Neural cell (in vitro differentiated cells): ENCODE measurements around the gene CYP19A1. TPM values are rescaled to one million over a fixed set of nuclear protein-coding genes. Genes with fewer than 3 reads are reported as not detected.

ENCODE experiments used
- H2AFZ ChIP-seq: fragments of 200-600, 300-800 bp; sonication (generic), shearing (Covaris generic); 2 replicates; pipeline ENCODE4 v1.6.0; 2014; ENCODE audit warnings: low read depth, mild to moderate bottlenecking, antibody characterized with exemption, low read length, moderate library complexity
- H3F3A ChIP-seq: fragments of 200-600 bp; shearing (Covaris generic); 2 replicates; pipeline ENCODE4 v1.6.1; 2016; ENCODE audit warnings: mild to moderate bottlenecking, moderate library complexity, mixed read lengths, antibody characterized with exemption, low read length; ENCODE audit not compliant: insufficient read depth, poor library complexity, severe bottlenecking
- H3K27ac ChIP-seq: fragments of 200-600, 300-800 bp; sonication (generic), shearing (Covaris generic); 2 replicates; pipeline ENCODE4 v1.5.1; 2014; ENCODE audit warnings: mild to moderate bottlenecking, low read length, moderate library complexity
- H3K27me3 ChIP-seq: fragments of 300-800, 200-600 bp; sonication (generic), shearing (Covaris generic); 2 replicates; pipeline ENCODE4 v1.6.0; 2014; ENCODE audit warnings: mild to moderate bottlenecking, low read depth, low read length, moderate library complexity; ENCODE audit not compliant: insufficient read depth
- H3K36me3 ChIP-seq: fragments of 300-800, 200-600 bp; sonication (generic), shearing (Covaris generic); 2 replicates; pipeline ENCODE4 v1.5.1; 2014; ENCODE audit warnings: mild to moderate bottlenecking, antibody characterized with exemption, low read length, moderate library complexity; ENCODE audit not compliant: insufficient read depth
- H3K4me2 ChIP-seq: fragments of 300-800, 200-600 bp; sonication (generic), shearing (Covaris generic); 2 replicates; pipeline ENCODE4 v1.6.0; 2014; ENCODE audit warnings: mild to moderate bottlenecking, low read length
- H3K4me3 ChIP-seq: fragments of 300-800, 200-600 bp; sonication (generic), shearing (Covaris generic); 2 replicates; pipeline ENCODE4 v1.5.1; 2014; ENCODE audit warnings: mild to moderate bottlenecking, low read length, moderate library complexity
- H3K79me2 ChIP-seq: fragments of 200-600 bp; shearing (Covaris generic); replicated peaks from 2 replicates; pipeline ENCODE4 v1.6.0; 2014; ENCODE audit warnings: mild to moderate bottlenecking, low read length, moderate library complexity; ENCODE audit not compliant: insufficient read depth
- H3K9ac ChIP-seq: fragments of 300-800, 200-600 bp; sonication (generic), shearing (Covaris generic); 2 replicates; pipeline ENCODE4 v1.6.1; 2016; ENCODE audit warnings: mild to moderate bottlenecking, low read length, mixed read lengths
- H3K9me2 ChIP-seq: fragments of 200-600 bp; shearing (Covaris generic); 2 replicates; pipeline ENCODE4 v1.6.1; 2016; ENCODE audit warnings: mild to moderate bottlenecking, low read length, mixed read lengths; ENCODE audit not compliant: insufficient read depth
- H3K9me3 ChIP-seq: fragments of 200-600, 300-800 bp; sonication (generic), shearing (Covaris generic); 2 replicates; pipeline ENCODE4 v1.6.1; 2016; ENCODE audit warnings: mild to moderate bottlenecking, mixed run types, low read length, moderate library complexity, mixed read lengths
- H4K20me1 ChIP-seq: fragments of 200-600 bp; shearing (Covaris generic); 2 replicates; pipeline ENCODE4 v1.6.1; 2016; ENCODE audit warnings: mild to moderate bottlenecking, mixed run types; ENCODE audit not compliant: insufficient read depth
- CTCF ChIP-seq: fragments of 450-650 bp; IDR thresholded peaks from 2 replicates; pipeline ENCODE4 v1.5.1; 2014; ENCODE audit warnings: antibody characterized with exemption, mild to moderate bottlenecking, moderate library complexity; ENCODE audit not compliant: poor library complexity, severe bottlenecking
- EP300 ChIP-seq: fragments of 450-650 bp; conservative IDR thresholded peaks from 2 replicates; pipeline ENCODE4 v1.6.1; 2014; ENCODE audit warnings: antibody characterized with exemption, mild to moderate bottlenecking, moderate library complexity; ENCODE audit not compliant: poor library complexity, severe bottlenecking
- EZH2 ChIP-seq: fragments of 200-600, 300-800 bp; shearing (Covaris generic), sonication (generic); IDR thresholded peaks from 2 replicates; pipeline ENCODE4 v1.6.1; 2014; ENCODE audit warnings: antibody characterized with exemption, low read length, borderline replicate concordance, mild to moderate bottlenecking; ENCODE audit not compliant: insufficient read depth, poor library complexity, severe bottlenecking
- MXI1 ChIP-seq: fragments of 450-650 bp; conservative IDR thresholded peaks from 2 replicates; pipeline ENCODE4 v1.6.1; 2014; ENCODE audit warnings: antibody characterized with exemption, mild to moderate bottlenecking; ENCODE audit not compliant: poor library complexity, severe bottlenecking
- POLR2AphosphoS5 ChIP-seq: IDR thresholded peaks from 2 replicates; pipeline ENCODE4 v1.6.1; 2012
- RAD21 ChIP-seq: fragments of 450-650 bp; conservative IDR thresholded peaks from 2 replicates; pipeline ENCODE4 v1.6.1; 2014; ENCODE audit warnings: antibody characterized with exemption, mild to moderate bottlenecking, moderate library complexity
- REST ChIP-seq: IDR thresholded peaks from 2 replicates; pipeline ENCODE4 v1.6.1; 2012; ENCODE audit warnings: borderline replicate concordance
- SMC3 ChIP-seq: fragments of 450-650 bp; conservative IDR thresholded peaks from 2 replicates; pipeline ENCODE4 v1.6.1; 2014; ENCODE audit warnings: antibody characterized with exemption, mild to moderate bottlenecking, moderate library complexity; ENCODE audit not compliant: poor library complexity
- TAF1 ChIP-seq: IDR thresholded peaks from 2 replicates; pipeline ENCODE4 v1.6.1; 2012; ENCODE audit warnings: low read depth
- polyA plus RNA-seq: library from polyadenylated mRNA; depleted of rRNA; stranded (reverse); fragments of >200 nt; gene quantifications from 2 replicates; pipeline ENCODE4 v1.2.3, GENCODE V29; 2014

Gene CYP19A1
- polyA plus RNA-seq, 1 donor from 2014 or later = not detected

GRCh38 chr15:51371266-51371665 lies 32.9 kb upstream of the CYP19A1 start:
- no peaks in the 10 kb centered on the region for H3K79me2 ChIP-seq
- H3F3A ChIP-seq = no peaks in the 10 kb centered on the region
- H2AFZ ChIP-seq = no peak overlapping the region
- H3K27me3 ChIP-seq = no peaks in the 10 kb centered on the region
- no peaks in the 10 kb centered on the region for H3K9me2 ChIP-seq
- H3K9ac ChIP-seq = no peak overlapping the region
- H3K36me3 ChIP-seq = no peaks in the 10 kb centered on the region
- no peaks in the 10 kb centered on the region for H4K20me1 ChIP-seq
- no peaks in the 10 kb centered on the region for H3K9me3 ChIP-seq
- H3K27ac ChIP-seq = no peak overlapping the region
- H3K4me2 ChIP-seq = no peak overlapping the region
- no peak overlapping the region for H3K4me3 ChIP-seq
- TF ChIP-seq MXI1 (no peak), RAD21 (no peak), SMC3 (no peak), EZH2 (no peak), CTCF (no peak), POLR2AphosphoS5 (no peak), EP300 (no peak), TAF1 (no peak), REST (no peak)

- Histone ChIP-seq H3K79me2 (no peaks in the 10 kb centered on the region), H3K27me3 (no peaks in the 10 kb centered on the region), H3K9me3 (no peaks in the 10 kb centered on the region), H3K4me3 (no peak overlapping the region), H3K4me2 (no peak overlapping the region), H3K27ac (no peak overlapping the region), H3F3A (no peaks in the 10 kb centered on the region), H4K20me1 (no peaks in the 10 kb centered on the region), H2AFZ (no peak overlapping the region), H3K36me3 (no peaks in the 10 kb centered on the region), H3K9ac (no peak overlapping the region), H3K9me2 (no peaks in the 10 kb centered on the region)
- TF ChIP-seq CTCF = no peak
- no peak for TF ChIP-seq TAF1
- no peak for TF ChIP-seq EP300
- no peak for TF ChIP-seq EZH2
- no peak for TF ChIP-seq SMC3
- TF ChIP-seq POLR2AphosphoS5 = no peak
- no peak for TF ChIP-seq REST
- no peak for TF ChIP-seq MXI1
- TF ChIP-seq RAD21 = no peak
These were observed 31.0 kb upstream of the CYP19A1 start for GRCh38 chr15:51369451-51369761.
